CD4-positive, alpha-beta T cell treated with Interleukin-4 for 4 hours (primary cell): ENCODE measurements around the gene CTSA.
A peak's percentile ranks its signal among the peaks of the same experiment; 100 is the strongest.
"Not testable (repeated sequence)": the region's sequence is repeated elsewhere in the genome, so short reads cannot be mapped to it uniquely, and the experiment has no call there.

Source experiments
- DNase-seq: peaks from one replicate; pipeline ENCODE4 v3.0.0-alpha.2; 2020

The CTSA gene

GRCh38 chr20:45867136-45867818, 23.9 kb upstream of the CTSA start:
- DNase-seq = no peak

- no peak for DNase-seq
These were observed 23.3 kb upstream of the CTSA start for GRCh38 chr20:45867819-45868176.

GRCh38 chr20:45872626-45873025, 18.5 kb upstream of the CTSA start:
- DNase-seq = no peak

- no peak for DNase-seq
These were observed 17.6 kb upstream of the CTSA start for GRCh38 chr20:45873409-45874103.

GRCh38 chr20:45874104-45874481, 17.0 kb upstream of the CTSA start:
- DNase-seq = not testable (repeated sequence)

- DNase-seq = no peak
These were observed 16.6 kb upstream of the CTSA start for GRCh38 chr20:45874576-45874975.

GRCh38 chr20:45878076-45878761, 12.9 kb upstream of the CTSA start:
- DNase-seq = no peak

- peak; percentile 99 for DNase-seq
These were observed 9.9 kb upstream of the CTSA start, which contains the start of gene ZSWIM1 for GRCh38 chr20:45880988-45881788. ZSWIM1 (plus strand) TSS chr20:45881227; CDS start chr20:45882593, 1,366 bp downstream.

GRCh38 chr20:45882469-45883099, 8.6 kb upstream of the CTSA start:
- no peak for DNase-seq

GRCh38 chr20:45883100-45883469, 8.1 kb upstream of the CTSA start:
- DNase-seq = no peak

- DNase-seq = no peak
These were observed 4.4 kb upstream of the CTSA start for GRCh38 chr20:45886590-45887345.

- no peak for DNase-seq
These were observed 3.8 kb upstream of the CTSA start, which contains the start of gene SPATA25 for GRCh38 chr20:45887346-45887715. SPATA25 (minus strand) TSS chr20:45887622; CDS start chr20:45887590, 32 bp downstream.

- DNase-seq = no peak
These were observed 2.5 kb upstream of the CTSA start for GRCh38 chr20:45888681-45889080.

- DNase-seq = peak; percentile 36
These were observed 804 bp upstream of the CTSA start for GRCh38 chr20:45890077-45890984.

GRCh38 chr20:45892049-45892825, 1.1 kb downstream of the CTSA start:
- no peak for DNase-seq

- DNase-seq = peak; percentile 14
These were observed 1.8 kb downstream of the CTSA start for GRCh38 chr20:45892828-45893500.

GRCh38 chr20:45893831-45894230, 2.7 kb downstream of the CTSA start:
- DNase-seq = no peak

GRCh38 chr20:45894797-45895196, 3.7 kb downstream of the CTSA start:
- no peak for DNase-seq

GRCh38 chr20:45896641-45897161, 5.6 kb downstream of the CTSA start:
- no peak for DNase-seq
